ENCODE results near the gene ICAM5.

The ICAM5 gene

GRCh38 chr19:10290876-10291553 is 1.3 kb downstream of the ICAM5 start:
- peak in 1 of 2 donors; percentile 43 for DNase-seq (ENCODE audit: low read depth in 2 of 2)

- DNase-seq (ENCODE audit: low read depth in 2 of 2) = no peak
Observed at GRCh38 chr19:10291554-10292205, 1.9 kb downstream of the ICAM5 start.

GRCh38 chr19:10292206-10292788 is 2.5 kb downstream of the ICAM5 start:
- DNase-seq (ENCODE audit: low read depth in 2 of 2) = peak; percentile 47 to 61

GRCh38 chr19:10292789-10293636 is 3.3 kb downstream of the ICAM5 start:
- DNase-seq (ENCODE audit: low read depth in 2 of 2) = no peak

GRCh38 chr19:10293637-10294367 is 4.0 kb downstream of the ICAM5 start:
- no peak for DNase-seq (ENCODE audit: low read depth in 2 of 2)

- DNase-seq (ENCODE audit: low read depth in 2 of 2) = no peak
Observed at GRCh38 chr19:10294368-10294697, 4.6 kb downstream of the ICAM5 start.

GRCh38 chr19:10295305-10295846 is 5.6 kb downstream of the ICAM5 start:
- peak in 1 of 2 donors; percentile 48 for DNase-seq (ENCODE audit: low read depth in 2 of 2)

GRCh38 chr19:10295847-10296591 is 6.3 kb downstream of the ICAM5 start:
- DNase-seq (ENCODE audit: low read depth in 2 of 2) = no peak

- DNase-seq (ENCODE audit: low read depth in 2 of 2) = no peak
Observed at GRCh38 chr19:10299545-10300458, 10.1 kb downstream of the ICAM5 start.

GRCh38 chr19:10305139-10305806 is 15.5 kb downstream of the ICAM5 start:
- no peak for DNase-seq (ENCODE audit: low read depth in 2 of 2)

- no peak for DNase-seq (ENCODE audit: low read depth in 2 of 2)
Observed at GRCh38 chr19:10306327-10306726, 16.6 kb downstream of the ICAM5 start.

- no peak for DNase-seq (ENCODE audit: low read depth in 2 of 2)
Observed at GRCh38 chr19:10309423-10309822, 19.7 kb downstream of the ICAM5 start, which contains the start of gene ZGLP1. Gene ZGLP1 (minus strand): TSS chr19:10309815.

GRCh38 chr19:10315335-10316214 is 25.8 kb downstream of the ICAM5 start, which contains the start of gene FDX2:
Gene FDX2 (minus strand): TSS chr19:10316015. CDS start chr19:10315996, 19 bp downstream.
- DNase-seq (ENCODE audit: low read depth in 2 of 2) = peak; percentile 82 to 88

GRCh38 chr19:10316229-10317044 is 26.7 kb downstream of the ICAM5 start:
- DNase-seq (ENCODE audit: low read depth in 2 of 2) = no peak

GRCh38 chr19:10317045-10317856 is 27.5 kb downstream of the ICAM5 start:
- no peak for DNase-seq (ENCODE audit: low read depth in 2 of 2)

GRCh38 chr19:10317857-10318462 is 28.2 kb downstream of the ICAM5 start:
- no peak for DNase-seq (ENCODE audit: low read depth in 2 of 2)

Measured in stimulated activated CD8-positive, alpha-beta memory T cell treated with anti-CD3 and anti-CD28 coated beads, Interleukin-2, amount 100 ng/mL, for 1 hour (primary cell).